Urothelium cell line (cell line): ENCODE data around the gene CTSL.

Experiments used
- DNase-seq: peaks from one replicate; pipeline ENCODE4 v3.0.0; 2011; ENCODE audit warnings: low spot score, mixed read lengths
- FAIRE-seq: peaks from 2 replicates; lab custom pipeline; 2011; peaks lifted over from hg19 to GRCh38; lab: Jason Lieb, UNC

Gene CTSL

GRCh38 chr9:87699835-87700234 lies 26.1 kb upstream of the CTSL start:
- FAIRE-seq (no peak), DNase-seq (no peak)

GRCh38 chr9:87701491-87701890 lies 24.4 kb upstream of the CTSL start:
- no peak for FAIRE-seq

GRCh38 chr9:87701931-87702421 lies 23.9 kb upstream of the CTSL start:
- FAIRE-seq, result no peak

More at GRCh38 chr9:87701491-87701890, 24.4 kb upstream of the CTSL start:
- DNase-seq, result peak; percentile 38

GRCh38 chr9:87702921-87703320 lies 23.0 kb upstream of the CTSL start:
- peak; percentile 68 for FAIRE-seq
- DNase-seq, result no peak

More at GRCh38 chr9:87701931-87702421, 23.9 kb upstream of the CTSL start:
- peak; percentile 65 for DNase-seq

DNA sequence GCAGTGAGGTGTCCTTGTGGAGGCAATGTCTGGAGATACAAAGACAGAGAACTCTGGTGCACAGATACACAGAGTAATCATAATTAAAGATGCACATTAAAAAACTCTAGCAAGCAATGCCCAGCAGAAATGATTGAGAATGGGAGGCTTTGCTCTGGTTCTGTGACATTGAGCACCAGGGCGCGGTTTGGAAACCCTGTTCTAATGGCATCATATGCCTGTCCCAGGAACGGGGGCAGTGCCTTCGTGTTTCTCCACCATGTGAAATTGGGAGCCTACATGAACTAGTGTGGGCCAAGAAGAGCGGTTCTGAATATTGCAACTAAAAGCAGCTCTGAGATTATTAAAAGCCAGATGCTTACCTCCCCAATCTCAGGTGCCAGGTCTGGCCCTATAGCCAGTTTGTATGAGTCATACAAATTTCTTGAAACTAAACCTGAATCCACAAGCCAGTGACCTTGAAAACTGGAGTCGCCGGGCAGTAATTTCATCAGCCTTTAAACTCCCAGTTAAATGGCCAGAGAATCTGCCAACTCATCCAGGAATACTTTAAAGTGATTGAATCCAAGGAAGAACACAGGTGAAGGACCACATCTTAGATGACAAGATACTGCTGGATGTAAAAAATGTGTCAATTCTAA lies 22.2 kb upstream of the CTSL start:
- FAIRE-seq (no peak), DNase-seq (peak; percentile 33)

DNA sequence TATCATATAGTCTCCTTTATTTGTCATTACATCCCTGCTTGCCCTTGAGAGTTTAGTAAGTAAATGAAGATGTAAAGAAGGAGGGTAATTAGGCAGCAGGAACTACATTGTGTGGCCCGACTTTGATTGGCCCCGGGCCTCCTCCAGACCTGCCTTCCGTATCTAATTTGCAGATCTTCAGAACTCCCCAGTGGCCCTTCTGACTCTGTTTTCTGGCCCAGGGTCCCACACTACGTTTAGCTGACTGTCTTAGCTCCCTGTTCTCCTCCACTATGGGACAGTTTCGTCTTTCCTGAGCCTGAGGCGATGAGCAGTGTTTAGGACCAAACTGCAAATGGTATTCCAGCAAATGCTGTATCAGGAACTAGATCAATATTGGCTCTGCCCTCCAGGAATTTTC lies 21.6 kb upstream of the CTSL start:
- DNase-seq, result no peak
- no peak for FAIRE-seq

DNA sequence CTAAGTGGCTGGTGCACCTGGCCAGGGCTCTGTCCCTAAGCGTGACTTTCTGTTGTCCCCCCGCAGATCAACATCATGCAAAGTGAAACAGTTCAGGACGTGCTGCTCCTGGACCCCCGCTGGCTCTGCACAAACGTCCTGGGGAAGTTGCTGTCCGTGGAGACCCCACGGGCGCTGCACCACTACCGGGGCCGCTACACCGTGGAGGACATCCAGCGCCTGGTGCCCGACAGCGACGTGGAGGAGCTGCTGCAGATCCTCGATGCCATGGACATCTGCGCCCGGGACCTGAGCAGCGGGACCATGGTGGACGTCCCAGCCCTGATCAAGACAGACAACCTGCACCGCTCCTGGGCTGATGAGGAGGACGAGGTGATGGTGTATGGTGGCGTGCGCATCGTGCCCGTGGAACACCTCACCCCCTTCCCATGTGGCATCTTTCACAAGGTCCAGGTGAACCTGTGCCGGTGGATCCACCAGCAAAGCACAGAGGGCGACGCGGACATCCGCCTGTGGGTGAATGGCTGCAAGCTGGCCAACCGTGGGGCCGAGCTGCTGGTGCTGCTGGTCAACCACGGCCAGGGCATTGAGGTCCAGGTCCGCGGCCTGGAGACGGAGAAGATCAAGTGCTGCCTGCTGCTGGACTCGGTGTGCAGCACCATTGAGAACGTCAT lies 19.7 kb upstream of the CTSL start:
- FAIRE-seq (peak; percentile 83), DNase-seq (no peak)

- FAIRE-seq (no peak), DNase-seq (no peak)
Observed at GRCh38 chr9:87707805-87708506, 18.0 kb upstream of the CTSL start.

DNA sequence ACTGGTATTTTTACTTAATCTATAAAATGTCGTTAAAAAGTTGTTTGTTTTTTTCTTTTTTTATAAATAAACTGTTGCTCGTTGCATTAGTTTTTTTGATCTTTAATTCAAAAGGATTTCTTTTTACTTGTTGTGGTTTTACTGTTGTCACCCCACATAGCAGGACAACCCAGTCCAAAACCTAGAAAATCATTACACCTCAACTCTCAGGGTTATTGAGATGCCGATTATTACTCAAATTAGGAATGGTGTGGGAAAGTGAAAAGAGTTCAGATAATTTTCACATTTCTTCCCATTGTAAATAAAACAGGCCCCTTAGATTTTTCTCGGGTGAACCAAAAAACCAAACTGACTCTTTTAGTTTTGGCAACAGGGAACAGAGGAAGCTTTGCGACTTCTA lies 17.4 kb upstream of the CTSL start:
- no peak for FAIRE-seq
- no peak for DNase-seq

DNA sequence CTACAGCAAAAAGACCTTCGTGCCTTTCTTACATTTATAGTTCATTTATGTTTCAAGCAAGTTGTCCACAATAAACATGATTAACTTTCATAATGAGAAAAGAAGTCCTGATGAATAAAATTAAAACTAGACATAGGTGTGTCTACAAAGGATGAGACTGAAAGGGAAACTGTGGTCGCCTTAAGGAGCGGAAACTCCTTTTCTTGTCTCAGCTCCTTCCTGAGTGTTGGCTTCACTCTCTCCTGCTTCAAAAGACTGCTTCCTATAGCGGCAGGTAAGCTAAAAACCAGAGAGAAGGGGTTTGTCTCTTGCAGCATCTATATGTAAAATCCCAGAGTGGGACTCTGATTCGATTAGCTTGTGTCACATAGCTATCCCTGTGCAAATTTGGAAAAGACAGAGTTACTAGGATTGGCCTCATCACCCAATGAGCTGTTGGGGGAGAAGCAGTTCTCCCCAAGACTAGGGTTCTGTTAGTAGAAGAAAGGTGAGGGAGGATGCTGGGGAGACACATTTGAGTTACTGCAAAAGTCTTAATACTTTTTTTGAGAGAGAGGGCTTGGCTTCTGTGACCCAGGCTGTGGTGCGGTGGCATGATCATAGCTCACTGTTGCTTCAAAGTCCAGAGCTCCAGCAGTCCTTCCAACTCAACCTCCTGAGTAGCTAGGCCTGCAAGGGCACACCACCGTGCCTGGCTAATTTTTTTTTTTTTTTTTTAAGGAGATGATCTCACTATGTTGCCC lies 16.8 kb upstream of the CTSL start:
- DNase-seq, result no peak
- FAIRE-seq, result no peak

DNA sequence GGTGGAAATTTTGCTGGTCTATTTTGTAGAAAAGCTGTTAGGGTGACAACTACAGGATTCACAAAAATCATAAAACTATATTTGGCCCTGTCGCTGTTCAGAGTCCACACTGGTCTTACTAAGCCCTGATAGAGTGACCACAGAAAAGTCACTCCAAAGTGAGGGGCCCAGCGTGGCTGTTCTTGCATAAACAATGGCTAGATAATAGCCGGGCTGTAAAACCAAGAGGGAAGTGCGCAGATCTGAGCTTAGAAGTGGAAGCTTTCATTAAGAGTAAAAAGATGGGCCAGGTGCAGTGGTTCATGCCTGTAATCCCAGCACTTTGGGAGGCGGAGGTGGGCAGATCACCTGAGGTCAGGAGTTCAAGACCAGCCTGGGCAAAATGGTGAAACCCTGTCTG lies 15.5 kb upstream of the CTSL start:
- DNase-seq, result no peak
- FAIRE-seq, result no peak

GRCh38 chr9:87711857-87712800 lies 13.8 kb upstream of the CTSL start:
- FAIRE-seq, result no peak
- peak; percentile 60 for DNase-seq

DNA sequence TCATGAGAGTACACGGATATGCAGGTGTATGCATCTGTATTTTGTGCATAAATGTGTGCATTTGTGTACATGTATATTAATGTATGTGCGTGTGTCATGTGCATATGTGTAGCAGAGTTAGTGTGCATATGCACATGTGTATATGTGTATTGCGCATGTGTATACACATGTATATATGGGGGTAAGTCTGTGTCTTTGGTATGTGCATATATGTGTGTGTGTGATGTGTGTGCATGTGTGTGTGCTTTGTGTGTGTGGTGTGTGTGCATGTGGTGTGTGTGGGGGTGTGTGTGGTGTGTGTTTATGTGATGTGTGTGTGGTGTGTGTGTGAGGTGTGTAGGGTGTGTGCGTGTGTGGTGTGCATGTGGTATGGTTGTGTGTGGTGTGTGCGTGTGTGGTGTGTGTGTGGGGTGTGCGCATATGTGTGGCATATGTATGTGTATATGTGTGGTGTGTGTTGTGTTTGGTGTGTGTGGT lies 13.1 kb upstream of the CTSL start:
- no peak for FAIRE-seq
- no peak for DNase-seq

GRCh38 chr9:87713278-87713987 lies 12.5 kb upstream of the CTSL start:
- FAIRE-seq, result peak; percentile 99

GRCh38 chr9:87713988-87714330 lies 12.0 kb upstream of the CTSL start:
- FAIRE-seq, result no peak
- no peak for DNase-seq

More at GRCh38 chr9:87713278-87713987, 12.5 kb upstream of the CTSL start:
- DNase-seq, result peak; percentile 80

- DNase-seq (peak; percentile 34), FAIRE-seq (no peak)
Observed at GRCh38 chr9:87714819-87715218, 11.1 kb upstream of the CTSL start.

- FAIRE-seq, result no peak
Observed at GRCh38 chr9:87716141-87716540, 9.8 kb upstream of the CTSL start.

GRCh38 chr9:87717456-87717855 lies 8.5 kb upstream of the CTSL start:
- FAIRE-seq (no peak), DNase-seq (no peak)

More at GRCh38 chr9:87716141-87716540, 9.8 kb upstream of the CTSL start:
- DNase-seq, result no peak

GRCh38 chr9:87718231-87718630 lies 7.7 kb upstream of the CTSL start:
- no peak for FAIRE-seq
- no peak for DNase-seq
